Measurements from ENCODE around the gene DOP1A.
"Not testable (repeated sequence)": the region's sequence is repeated elsewhere in the genome, so short reads cannot be mapped to it uniquely, and the experiment has no call there.

DOP1A gene

GRCh38 chr6:83155794-83156193, 88.3 kb downstream of the DOP1A start:
- DNase-seq, result no peak

GRCh38 chr6:83160167-83160566, 92.7 kb downstream of the DOP1A start:
- DNase-seq, result no peak

GRCh38 chr6:83167726-83168278, 100.3 kb downstream of the DOP1A start:
- DNase-seq, result no peak

GRCh38 chr6:83168556-83168955, 101.1 kb downstream of the DOP1A start:
- DNase-seq, result no peak

DNA sequence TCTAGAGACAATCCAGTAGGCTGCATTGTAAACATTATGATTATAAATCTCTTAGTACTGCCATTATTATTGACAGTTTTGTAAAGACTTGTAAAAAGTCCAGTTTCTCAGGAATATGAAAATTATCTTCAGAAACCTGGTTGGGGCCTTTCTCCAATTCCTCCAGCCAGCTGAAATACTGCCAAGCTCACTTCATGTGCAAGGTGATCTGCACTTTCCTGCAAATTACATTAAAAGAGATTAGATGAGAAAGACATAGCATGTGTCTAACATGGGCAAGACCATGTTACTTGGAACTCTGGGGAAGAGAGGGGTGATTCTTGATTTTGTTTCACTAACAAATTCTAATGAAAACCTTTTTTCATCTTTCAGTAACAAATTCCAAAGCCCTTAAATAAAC, 101.6 kb downstream of the DOP1A start:
- no peak for DNase-seq

GRCh38 chr6:83169511-83169910, 102.0 kb downstream of the DOP1A start:
- DNase-seq, result no peak

GRCh38 chr6:83176246-83176645, 108.8 kb downstream of the DOP1A start:
- DNase-seq, result no peak

DNA sequence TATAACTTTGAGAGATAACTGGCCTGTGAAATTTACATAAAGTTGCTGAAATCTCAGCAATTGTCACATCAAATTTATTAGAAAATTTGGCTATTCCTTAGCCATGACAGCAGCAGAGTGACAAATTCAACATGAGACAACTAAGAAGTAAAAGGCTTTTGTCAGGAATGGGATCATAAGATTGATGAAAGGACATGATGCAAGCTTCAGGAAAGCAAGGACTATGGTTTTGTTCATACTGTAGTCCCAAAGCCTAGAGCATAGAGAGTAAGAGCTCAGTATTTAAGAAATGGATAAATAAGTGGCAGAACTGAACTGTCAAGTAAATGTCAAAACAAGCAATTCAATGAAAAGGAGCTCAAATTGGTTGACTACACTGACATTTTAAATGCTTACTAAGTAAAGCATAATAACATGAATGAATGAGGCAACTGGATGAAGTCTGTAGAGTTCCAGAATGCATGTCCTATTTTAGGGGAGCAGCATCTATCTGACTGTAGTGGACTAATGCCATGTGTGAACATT, 113.0 kb downstream of the DOP1A start:
- DNase-seq, result no peak

GRCh38 chr6:83182114-83182513, 114.6 kb downstream of the DOP1A start:
- DNase-seq, result no peak

GRCh38 chr6:83183082-83183828, 115.8 kb downstream of the DOP1A start:
- DNase-seq, result no peak

DNA sequence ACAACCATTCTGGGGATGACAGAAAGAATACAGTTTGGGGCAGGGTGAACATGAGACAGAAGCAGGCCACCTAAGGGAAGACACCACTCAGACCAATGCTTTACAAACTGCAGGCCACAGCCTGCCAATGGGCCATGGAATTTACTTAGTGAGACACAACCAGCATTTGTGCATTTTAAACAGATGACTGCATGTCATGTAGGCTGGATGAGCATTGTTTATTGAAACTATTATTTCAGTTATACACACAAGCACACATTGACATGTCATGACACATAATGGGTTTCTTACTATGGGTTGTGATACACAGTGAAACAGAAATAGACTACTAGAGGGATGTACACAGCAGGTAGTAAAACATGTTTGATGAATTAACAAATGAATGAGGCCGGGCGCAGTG, 117.6 kb downstream of the DOP1A start:
- no peak for DNase-seq

- no peak for DNase-seq
Observed at GRCh38 chr6:83188501-83188900, 121.0 kb downstream of the DOP1A start.

DNA sequence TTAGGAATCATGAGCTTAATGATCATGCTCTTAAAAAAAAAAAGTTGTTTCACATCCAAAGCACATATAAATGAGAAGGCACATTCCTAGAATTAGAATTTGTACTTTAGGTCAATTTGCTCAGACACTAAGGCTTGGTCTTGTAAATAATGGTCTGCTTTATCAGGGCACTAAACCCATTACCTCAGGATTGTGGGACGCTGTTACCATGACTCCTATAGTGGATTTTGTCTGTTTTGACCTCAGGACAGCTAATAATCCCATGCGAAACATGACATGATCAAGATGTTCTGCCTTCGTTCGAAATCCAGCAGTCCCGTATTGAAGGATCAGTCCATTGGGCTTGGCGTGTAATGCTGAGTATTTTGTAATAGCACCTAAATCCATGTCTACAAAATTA, 123.2 kb downstream of the DOP1A start:
- DNase-seq, result no peak

DNA sequence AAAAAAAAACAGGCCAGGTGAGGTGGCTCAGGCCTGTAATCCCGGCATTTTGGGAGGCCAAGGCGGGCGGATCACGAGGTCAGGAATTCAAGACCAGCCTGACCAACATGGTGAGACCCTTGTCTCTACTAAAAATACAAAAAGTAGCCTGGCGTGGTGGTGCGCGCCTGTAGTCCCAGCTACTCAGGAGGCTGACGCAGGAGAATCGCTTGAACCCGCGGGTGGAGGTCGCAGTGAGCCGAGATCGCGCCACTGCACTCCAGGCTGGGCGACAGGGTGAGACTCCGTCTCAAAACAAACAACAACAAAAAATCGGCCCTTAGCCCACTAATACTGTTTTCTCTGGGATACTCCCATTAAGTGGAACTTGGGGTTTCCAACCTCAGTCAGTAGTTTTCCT, 124.5 kb downstream of the DOP1A start:
- DNase-seq, result not testable (repeated sequence)

DNA sequence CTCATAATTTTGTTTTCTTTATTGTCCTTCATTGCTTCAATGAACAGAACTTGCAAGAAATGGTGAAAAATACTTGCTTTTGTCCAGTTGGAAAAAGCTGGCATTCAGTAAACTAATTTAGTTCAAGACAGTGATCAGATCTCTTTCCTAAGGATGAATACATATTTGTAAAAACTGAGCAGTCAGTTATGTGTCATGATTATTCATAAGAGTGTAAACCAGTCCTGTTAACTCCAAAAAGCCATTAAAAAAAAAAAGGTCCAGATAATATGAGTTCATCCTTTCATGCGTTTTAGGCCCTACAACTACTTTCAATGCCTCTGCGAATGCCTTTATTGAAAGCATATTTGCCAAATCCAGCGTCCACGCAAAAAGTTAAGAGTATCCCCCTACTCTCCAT, 125.0 kb downstream of the DOP1A start:
- DNase-seq, result no peak

- DNase-seq, result peak; percentile 94
Observed at GRCh38 chr6:83192871-83193746, 125.6 kb downstream of the DOP1A start, which contains the start of the genes PGM3 and RWDD2A. Gene PGM3, minus strand, starts transcription at chr6:83193265. Its CDS starts 2,253 bp downstream, at chr6:83191012. Gene RWDD2A, plus strand, starts transcription at chr6:83193357. Its CDS starts 1,095 bp downstream, at chr6:83194452.

DNA sequence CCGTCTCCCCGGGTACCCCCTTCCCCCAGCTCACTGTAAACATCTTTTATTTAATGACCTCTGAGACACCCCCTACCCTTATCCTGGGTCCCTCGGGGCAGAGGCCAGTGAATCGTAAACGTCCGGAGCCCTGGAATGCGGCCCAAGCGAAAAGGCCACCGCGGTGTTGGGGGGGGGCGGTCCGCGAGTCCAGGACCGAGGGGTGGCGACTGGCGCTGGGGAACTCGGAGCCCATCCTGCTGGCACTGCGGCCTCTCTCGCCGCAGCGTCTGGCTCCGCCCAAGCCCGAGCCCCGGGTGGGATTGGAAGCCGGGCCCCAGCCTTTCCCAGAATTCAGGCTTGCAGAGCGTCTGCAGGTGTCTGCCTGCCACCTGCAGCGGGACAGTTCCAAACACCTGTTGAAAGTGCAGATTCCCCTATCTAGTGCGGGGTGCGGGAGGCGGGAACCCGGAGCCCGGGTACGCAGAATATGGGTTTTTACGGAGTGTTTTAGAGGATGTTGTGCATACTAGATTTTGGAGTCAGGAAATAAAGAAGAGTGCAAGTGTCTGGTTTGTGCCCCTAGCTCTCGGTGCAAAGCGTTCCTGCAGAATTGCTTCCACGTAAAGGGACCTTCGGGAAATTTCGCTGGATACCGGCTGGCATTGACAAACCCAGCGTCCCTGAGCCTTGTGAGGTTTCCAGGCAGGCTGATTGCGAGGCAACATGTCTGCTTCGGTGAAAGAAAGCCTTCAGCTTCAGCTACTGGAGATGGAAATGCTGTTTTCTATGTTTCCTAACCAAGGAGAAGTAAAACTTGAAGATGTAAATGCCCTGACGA, 126.5 kb downstream of the DOP1A start:
- DNase-seq, result peak; percentile 56

- DNase-seq, result no peak
Observed at GRCh38 chr6:83198486-83199172, 131.2 kb downstream of the DOP1A start.

DNA sequence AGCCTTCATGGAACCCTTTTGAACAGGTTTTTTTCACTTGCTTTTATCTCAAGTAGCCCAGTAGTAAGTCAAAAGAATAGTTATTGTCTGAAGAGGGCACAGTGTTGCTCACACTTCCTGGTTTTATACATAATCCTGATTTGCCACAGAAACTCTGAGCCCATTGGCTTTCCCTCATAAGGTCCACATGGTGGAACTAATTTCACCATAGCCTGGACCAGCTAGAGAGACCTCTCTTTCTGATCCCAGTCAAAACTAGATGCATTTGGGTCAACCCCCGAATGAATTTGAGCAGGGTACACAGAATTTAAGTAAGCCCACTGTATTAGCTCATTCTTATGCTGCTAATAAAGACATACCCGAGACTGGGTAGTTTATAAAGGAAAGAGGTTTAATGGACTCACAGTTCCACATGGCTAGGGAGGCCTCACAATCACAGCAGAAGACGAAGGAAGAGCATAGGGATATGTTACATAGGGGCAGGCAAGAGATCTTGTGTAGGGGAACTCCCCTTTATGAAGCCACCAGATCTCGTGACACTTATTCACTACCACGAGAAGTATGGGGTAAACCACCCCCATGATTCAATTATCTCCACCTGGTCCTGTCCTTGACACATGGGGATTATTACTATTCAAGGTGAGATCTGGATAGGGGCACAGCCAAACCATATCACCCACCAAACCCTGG, 131.8 kb downstream of the DOP1A start:
- no peak for DNase-seq

GRCh38 chr6:83199863-83200225, 132.4 kb downstream of the DOP1A start:
- DNase-seq, result no peak

DNA sequence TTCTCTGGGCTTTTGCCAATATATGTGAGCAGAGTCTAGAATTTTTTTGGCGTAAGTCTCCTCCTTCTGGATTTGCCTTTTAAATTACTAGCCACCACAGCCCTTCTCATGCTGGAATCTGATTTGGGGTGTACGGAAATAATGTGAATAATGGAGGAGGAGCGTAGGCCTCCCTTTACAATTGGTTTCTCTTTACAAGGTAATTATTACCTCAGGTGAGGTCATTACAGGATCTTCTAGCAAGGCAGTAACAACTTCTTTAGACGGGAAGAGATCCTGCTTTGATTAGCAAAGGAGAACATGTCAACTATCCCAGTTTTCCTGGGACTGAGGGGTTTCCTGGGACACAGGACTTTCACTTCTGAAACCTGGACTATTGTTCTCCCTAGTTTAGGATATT, 134.6 kb downstream of the DOP1A start:
- DNase-seq, result no peak

Measured in right hindlimb (tissue), 1 donor.